Neutrophil (primary cell): Measurements from ENCODE around the gene ATP13A4.
"Not testable (repeated sequence)": the region's sequence is repeated elsewhere in the genome, so short reads cannot be mapped to it uniquely, and the experiment has no call there.

Source experiments
- H3K27ac ChIP-seq: fragments of 200-600 bp; sonication (generic); 2 replicates; pipeline ENCODE4 v1.5.1; 2016; ENCODE audit warnings: mild to moderate bottlenecking, moderate library complexity
- H3K27me3 ChIP-seq: fragments of 200-600 bp; sonication (generic); 2 replicates; pipeline ENCODE4 v1.6.0; 2016; ENCODE audit warnings: mild to moderate bottlenecking
- H3K36me3 ChIP-seq: fragments of 200-600 bp; sonication (generic); 2 replicates; pipeline ENCODE4 v1.5.1; 2017
- H3K4me1 ChIP-seq, 2 experiments: fragments of 200-600 bp in 1 of 2; sonication (generic) in 1 of 2; 1 replicate in 1 of 2; 2 replicates in 1 of 2; pipeline versions ENCODE4 v1.5.1 to v1.6.1; 2013 to 2016; ENCODE audit warnings: low read depth in 1 of 2, low read length in 1 of 2, mild to moderate bottlenecking in 1 of 2, moderate library complexity in 1 of 2; ENCODE audit not compliant: control insufficient read depth in 1 of 2, insufficient read depth in 1 of 2
- H3K4me3 ChIP-seq, 2 experiments: fragments of 200-600 bp in 1 of 2; sonication (generic) in 1 of 2; 1 replicate in 1 of 2; 2 replicates in 1 of 2; pipeline ENCODE4 v1.5.1; 2013 to 2016; ENCODE audit warnings: low read depth in 1 of 2, low read length in 1 of 2, mild to moderate bottlenecking in 1 of 2, moderate library complexity in 1 of 2
- H3K9me3 ChIP-seq: fragments of 200-600 bp; sonication (generic); 2 replicates; pipeline ENCODE4 v1.5.1; 2016
- CTCF ChIP-seq: fragments of 200-600 bp; sonication (generic); IDR thresholded peaks from 2 replicates; pipeline ENCODE4 v1.5.1; 2016; ENCODE audit warnings: antibody characterized with exemption

The ATP13A4 gene

DNA sequence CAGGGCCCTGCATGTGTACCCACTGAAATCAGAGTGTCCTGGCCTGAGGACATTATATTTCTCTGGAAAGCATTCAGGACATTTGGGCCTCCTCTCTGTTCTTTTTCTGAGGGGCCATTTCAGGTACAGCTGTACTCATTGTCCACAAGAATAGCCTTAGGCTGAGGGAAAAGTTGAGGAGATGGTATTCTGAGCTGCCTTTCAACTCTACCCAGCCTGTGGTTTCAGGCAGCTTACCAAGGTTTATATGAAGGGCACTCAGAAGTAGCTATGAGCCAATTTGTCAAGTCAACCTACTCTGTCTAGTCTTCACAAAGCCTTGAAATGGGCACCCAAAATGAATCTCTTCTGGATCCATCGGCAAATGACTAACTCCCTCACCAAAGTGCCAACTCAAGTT is 9.4 kb downstream of the ATP13A4 start:
- H3K27me3 ChIP-seq, result no peaks in the 10 kb centered on the region
- no peaks in the 10 kb centered on the region for H3K4me1 ChIP-seq
- no peak for TF ChIP-seq CTCF
- no peaks in the 10 kb centered on the region for H3K36me3 ChIP-seq
- H3K27ac ChIP-seq, result no peak overlapping the region
- H3K9me3 ChIP-seq, result peaks cover 5% of the 10 kb centered on the region
- no peak overlapping the region for H3K4me3 ChIP-seq

- Histone ChIP-seq H3K4me3 (no peak overlapping the region), H3K9me3 (peaks cover 5% of the 10 kb centered on the region), H3K36me3 (no peaks in the 10 kb centered on the region), H3K27me3 (no peaks in the 10 kb centered on the region), H3K27ac (no peak overlapping the region), H3K4me1 (no peaks in the 10 kb centered on the region)
- no peak for TF ChIP-seq CTCF
These were observed 10.4 kb downstream of the ATP13A4 start for GRCh38 chr3:193544289-193544688.

DNA sequence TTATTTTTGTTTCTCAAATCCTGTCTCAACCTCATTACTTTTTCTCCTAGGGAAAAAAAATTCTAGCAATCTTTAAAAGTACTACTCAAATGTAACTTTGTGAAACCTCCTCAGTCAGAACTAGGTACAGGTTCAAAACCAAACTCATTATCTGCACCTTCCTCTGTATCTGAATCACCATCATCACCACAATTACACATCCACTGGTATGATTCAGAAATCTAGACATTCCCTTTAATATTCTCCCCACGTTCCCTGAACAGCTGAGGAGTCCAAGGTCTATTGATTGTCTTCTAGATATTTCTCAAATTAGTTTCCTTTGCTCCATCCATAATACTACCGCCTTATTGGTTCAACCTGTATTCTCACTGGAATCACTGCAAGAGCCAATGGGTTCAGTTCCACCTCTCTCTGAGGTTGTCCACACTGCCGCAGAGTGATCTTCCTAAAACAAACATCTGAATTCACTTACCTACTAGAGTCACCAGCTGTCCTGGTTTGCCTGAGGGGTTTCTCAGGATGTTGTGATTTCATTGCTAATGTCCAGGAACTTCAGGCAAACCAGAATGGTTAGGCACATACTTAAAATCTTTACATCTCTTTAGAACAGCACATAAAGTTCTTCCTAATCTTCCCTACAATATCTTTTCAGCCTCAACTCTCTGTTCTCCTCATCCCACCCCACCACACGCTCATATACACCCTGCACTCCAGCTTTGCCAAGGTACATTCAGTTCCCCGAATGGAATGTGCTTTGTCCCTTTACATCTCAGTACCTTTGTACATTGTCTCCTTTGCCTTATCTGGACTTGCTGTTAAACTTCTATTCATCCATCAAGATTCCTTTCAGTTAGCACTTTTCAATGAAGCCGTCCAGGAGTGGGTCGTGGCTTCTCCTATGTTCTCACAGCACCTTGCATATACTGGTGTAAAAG is 24.2 kb downstream of the ATP13A4 start:
- Histone ChIP-seq H3K4me3 (no peak overlapping the region), H3K4me1 (no peaks in the 10 kb centered on the region), H3K9me3 (no peaks in the 10 kb centered on the region), H3K27ac (no peak overlapping the region), H3K27me3 (no peaks in the 10 kb centered on the region), H3K36me3 (no peaks in the 10 kb centered on the region)
- no peak for TF ChIP-seq CTCF

DNA sequence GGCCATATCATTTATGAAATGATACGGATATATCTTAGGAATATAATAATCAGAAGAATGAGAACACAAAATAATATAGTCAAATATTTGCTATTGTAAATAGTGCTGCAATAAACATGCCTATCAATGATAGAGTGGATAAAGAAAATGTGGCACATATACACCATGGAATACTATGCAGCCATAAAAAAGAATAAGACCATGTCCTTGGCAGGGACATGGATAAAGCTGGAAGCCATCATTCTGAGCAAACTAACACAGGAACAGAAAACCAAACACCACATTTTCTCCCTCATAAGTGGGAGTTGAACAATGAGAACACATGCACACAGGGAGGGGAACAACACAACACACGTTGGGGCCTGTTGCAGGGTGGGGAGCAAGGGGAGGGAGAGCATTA is 28.6 kb downstream of the ATP13A4 start:
- not testable (repeated sequence) for H3K4me3 ChIP-seq, H3K27ac ChIP-seq, H3K27me3 ChIP-seq, H3K9me3 ChIP-seq, H3K36me3 ChIP-seq, H3K4me1 ChIP-seq

- H3K4me1 ChIP-seq, result no peaks in the 10 kb centered on the region
- no peak overlapping the region for H3K4me3 ChIP-seq
- no peaks in the 10 kb centered on the region for H3K9me3 ChIP-seq
- H3K27ac ChIP-seq, result no peak overlapping the region
- H3K27me3 ChIP-seq, result no peaks in the 10 kb centered on the region
- no peak for TF ChIP-seq CTCF
- no peaks in the 10 kb centered on the region for H3K36me3 ChIP-seq
These were observed 32.2 kb downstream of the ATP13A4 start for GRCh38 chr3:193522473-193522872.

- Histone ChIP-seq H3K27me3 (no peaks in the 10 kb centered on the region), H3K27ac (no peak overlapping the region), H3K4me1 (no peaks in the 10 kb centered on the region), H3K36me3 (no peaks in the 10 kb centered on the region), H3K9me3 (no peaks in the 10 kb centered on the region), H3K4me3 (no peak overlapping the region)
- TF ChIP-seq CTCF, result no peak
These were observed 34.0 kb downstream of the ATP13A4 start for GRCh38 chr3:193520738-193521137.
